ENCODE results near the gene IQGAP3.

GRCh38 chr1:156566436-156566835, 5.9 kb downstream of the IQGAP3 start:
- TF ChIP-seq CTCF (conservative IDR thresholded peaks at IDR 0.05; ENCODE audit: low read depth, low read length): no peak
- TF ChIP-seq RAD21 (IDR thresholded peaks at IDR 0.05; ENCODE audit: low read length): no peak
- no peak for TF ChIP-seq USF2 (IDR thresholded peaks at IDR 0.05; ENCODE audit: low read depth, low read length)
- no peak for TF ChIP-seq BHLHE40 (IDR thresholded peaks at IDR 0.05; ENCODE audit: low read depth, low read length)
- no peak for TF ChIP-seq RCOR1 (IDR thresholded peaks at IDR 0.05; ENCODE audit: insufficient replicate concordance, low read length)
- no peak for TF ChIP-seq RFX5 (IDR thresholded peaks at IDR 0.05; ENCODE audit: low read depth, low read length)
- no peak for TF ChIP-seq MXI1 (IDR thresholded peaks at IDR 0.05; ENCODE audit: borderline replicate concordance, low read depth, low read length)
- TF ChIP-seq POLR2A (IDR thresholded peaks at IDR 0.05; ENCODE audit: low read depth, low read length): no peak
- no peak for TF ChIP-seq CEBPB (IDR thresholded peaks at IDR 0.05; ENCODE audit: low read depth, low read length)
- TF ChIP-seq FOS (IDR thresholded peaks at IDR 0.05; ENCODE audit: low read depth, low read length): no peak
- no peak for TF ChIP-seq ELK1 (IDR thresholded peaks at IDR 0.05; ENCODE audit: borderline replicate concordance, low read depth, low read length)
